Activated CD8-positive, alpha-beta memory T cell treated with anti-CD3 and anti-CD28 coated beads for 36 hours (primary cell): Measurements from ENCODE around the gene PTPRT. TPM values are rescaled to one million over a fixed set of nuclear protein-coding genes. Genes with fewer than 3 reads are reported as not detected.

Experiments
- CTCF ChIA-PET: fragments of 350-600 bp; sonication (Branson Sonifier 250); formaldehyde crosslinking; loops from one replicate; lab custom pipeline; 2021; ENCODE audit warnings: antibody characterized with exemption; lab: Charles Lee
- POLR2A ChIA-PET: fragments of 350-600 bp; sonication (Branson Sonifier 250); formaldehyde crosslinking; loops from one replicate; lab custom pipeline; 2021; ENCODE audit warnings: antibody characterized with exemption; lab: Charles Lee
- total RNA-seq, 2 experiments: library from RNA; stranded (reverse); gene quantifications; one replicate each; pipeline ENCODE4 v1.2.3, GENCODE V29; 2021

The PTPRT gene
- total RNA-seq, 2 experiments from 2014 or later, result not detected

GRCh38 chr20:42402455-42402854 lies 787.3 kb downstream of the PTPRT start:
- POLR2A ChIA-PET, result no interaction called here
- CTCF ChIA-PET, result no interaction called here

- ChIA-PET CTCF (no interaction called here), POLR2A (no interaction called here)
Observed at GRCh38 chr20:42401613-42402012, 788.1 kb downstream of the PTPRT start.

GRCh38 chr20:42399802-42400201 lies 789.9 kb downstream of the PTPRT start:
- ChIA-PET POLR2A (no interaction called here), CTCF (no interaction called here)

GRCh38 chr20:42392442-42392841 lies 797.3 kb downstream of the PTPRT start:
- POLR2A ChIA-PET, result no interaction called here
- CTCF ChIA-PET, result no interaction called here

GRCh38 chr20:42391807-42392206 lies 797.9 kb downstream of the PTPRT start:
- POLR2A ChIA-PET, result no interaction called here
- CTCF ChIA-PET, result no interaction called here

GRCh38 chr20:42380287-42380686 lies 809.4 kb downstream of the PTPRT start:
- ChIA-PET CTCF (no interaction called here), POLR2A (no interaction called here)

- ChIA-PET CTCF (no interaction called here), POLR2A (no interaction called here)
Observed at GRCh38 chr20:42379385-42379784, 810.3 kb downstream of the PTPRT start.

GRCh38 chr20:42378826-42379225 lies 810.9 kb downstream of the PTPRT start:
- ChIA-PET POLR2A (no interaction called here), CTCF (no interaction called here)

- ChIA-PET POLR2A (no interaction called here), CTCF (no interaction called here)
Observed at GRCh38 chr20:42376131-42376530, 813.6 kb downstream of the PTPRT start.

GRCh38 chr20:42373049-42373448 lies 816.7 kb downstream of the PTPRT start:
- ChIA-PET POLR2A (no interaction called here), CTCF (no interaction called here)

GRCh38 chr20:42370075-42370474 lies 819.6 kb downstream of the PTPRT start:
- ChIA-PET CTCF (no interaction called here), POLR2A (no interaction called here)

GRCh38 chr20:42368910-42369309 lies 820.8 kb downstream of the PTPRT start:
- CTCF ChIA-PET, result no interaction called here
- POLR2A ChIA-PET, result no interaction called here

- ChIA-PET POLR2A (no interaction called here), CTCF (no interaction called here)
Observed at GRCh38 chr20:42366626-42367025, 823.1 kb downstream of the PTPRT start.

- ChIA-PET CTCF (no interaction called here), POLR2A (no interaction called here)
Observed at GRCh38 chr20:42364446-42364845, 825.3 kb downstream of the PTPRT start.

GRCh38 chr20:42361402-42361970 lies 828.2 kb downstream of the PTPRT start:
- CTCF ChIA-PET, result no interaction called here
- POLR2A ChIA-PET, result no interaction called here

GRCh38 chr20:42360621-42361020 lies 829.1 kb downstream of the PTPRT start:
- CTCF ChIA-PET, result no interaction called here
- POLR2A ChIA-PET, result no interaction called here

- POLR2A ChIA-PET, result no interaction called here
- CTCF ChIA-PET, result no interaction called here
Observed at GRCh38 chr20:42359617-42360016, 830.1 kb downstream of the PTPRT start.

- ChIA-PET CTCF (no interaction called here), POLR2A (no interaction called here)
Observed at GRCh38 chr20:42352096-42352495, 837.6 kb downstream of the PTPRT start.

GRCh38 chr20:42350521-42350920 lies 839.2 kb downstream of the PTPRT start:
- CTCF ChIA-PET, result no interaction called here

GRCh38 chr20:42346189-42347170 lies 843.2 kb downstream of the PTPRT start:
- POLR2A ChIA-PET, result no interaction called here

More at GRCh38 chr20:42350521-42350920, 839.2 kb downstream of the PTPRT start:
- POLR2A ChIA-PET, result no interaction called here

GRCh38 chr20:42341654-42342053 lies 848.1 kb downstream of the PTPRT start:
- CTCF ChIA-PET, result no interaction called here
- POLR2A ChIA-PET, result no interaction called here

More at GRCh38 chr20:42346189-42347170, 843.2 kb downstream of the PTPRT start:
- CTCF ChIA-PET, result no interaction called here
